Measurements from ENCODE around the gene RPTOR.

RPTOR gene

GRCh38 chr17:80745183-80745582, 200.5 kb downstream of the RPTOR start:
- POLR2A ChIA-PET, result interaction anchor here (0.7 kb wide), 1 partner anchor 46 kb away, joined by 3 read pairs; no protein-coding TSS in a partner anchor
- CTCF ChIA-PET, result interaction anchor here (0.7 to 1.1 kb wide), 2 partner anchors 10 to 139 kb away, joined by 3 to 6 read pairs; no protein-coding TSS in a partner anchor
- DNase-seq (ENCODE audit: low read depth, low spot score), result no peak
- TF ChIP-seq CTCF (IDR thresholded peaks at IDR 0.05; ENCODE audit: insufficient read depth, low read length, missing control alignments), result no peak
- H3K4me3 ChIP-seq (ENCODE audit: low read depth, low read length), result no peak overlapping the region

GRCh38 chr17:80746262-80746935, 201.8 kb downstream of the RPTOR start:
- no peak for DNase-seq (ENCODE audit: low read depth, low spot score)
- no peak for TF ChIP-seq CTCF (IDR thresholded peaks at IDR 0.05; ENCODE audit: insufficient read depth, low read length, missing control alignments)
- ChIA-PET CTCF (interaction anchor here (0.9 kb wide), 1 partner anchor 9 kb away, joined by 3 read pairs; no protein-coding TSS in a partner anchor), POLR2A (no interaction called here)
- H3K4me3 ChIP-seq (ENCODE audit: low read depth, low read length), result no peak overlapping the region

- ChIA-PET POLR2A (no interaction called here), CTCF (interaction anchor here (0.9 kb wide), 1 partner anchor 10 kb away, joined by 3 read pairs; no protein-coding TSS in a partner anchor)
- TF ChIP-seq CTCF (IDR thresholded peaks at IDR 0.05; ENCODE audit: insufficient read depth, low read length, missing control alignments), result no peak
- no peak for DNase-seq (ENCODE audit: low read depth, low spot score)
- H3K4me3 ChIP-seq (ENCODE audit: low read depth, low read length), result no peak overlapping the region
Observed at GRCh38 chr17:80747469-80747868, 202.8 kb downstream of the RPTOR start.

- TF ChIP-seq CTCF (IDR thresholded peaks at IDR 0.05; ENCODE audit: insufficient read depth, low read length, missing control alignments), result no peak
- ChIA-PET CTCF (no interaction called here), POLR2A (no interaction called here)
- DNase-seq (ENCODE audit: low read depth, low spot score), result no peak
- no peak overlapping the region for H3K4me3 ChIP-seq (ENCODE audit: low read depth, low read length)
Observed at GRCh38 chr17:80749611-80750010, 205.0 kb downstream of the RPTOR start.

- no peak for DNase-seq (ENCODE audit: low read depth, low spot score)
- CTCF ChIA-PET, result no interaction called here
- no peak overlapping the region for H3K4me3 ChIP-seq (ENCODE audit: low read depth, low read length)
- no peak for TF ChIP-seq CTCF (IDR thresholded peaks at IDR 0.05; ENCODE audit: insufficient read depth, low read length, missing control alignments)
- POLR2A ChIA-PET, result no interaction called here
Observed at GRCh38 chr17:80750263-80750662, 205.6 kb downstream of the RPTOR start.

GRCh38 chr17:80751070-80751945, 206.7 kb downstream of the RPTOR start:
- no peak for DNase-seq (ENCODE audit: low read depth, low spot score)
- no peak for TF ChIP-seq CTCF (IDR thresholded peaks at IDR 0.05; ENCODE audit: insufficient read depth, low read length, missing control alignments)
- POLR2A ChIA-PET, result no interaction called here
- H3K4me3 ChIP-seq (ENCODE audit: low read depth, low read length), result no peak overlapping the region
- CTCF ChIA-PET, result interaction anchor here (0.9 to 1.0 kb wide), 2 partner anchors 9 to 14 kb away, joined by 3 read pairs; no protein-coding TSS in a partner anchor
